Measurements from ENCODE around the gene SLC27A4. TPM values are rescaled to one million over a fixed set of nuclear protein-coding genes. Genes with fewer than 3 reads are reported as not detected.

SLC27A4 gene
- total and polyA plus RNA-seq, 2 of the 13 experiments (the other 11 are each of a cell fraction or from before 2014, with no cell fraction given), result 10.6 to 18.8 TPM

GRCh38 chr9:128322404-128323211 lies 17.7 kb upstream of the SLC27A4 start, which contains the start of the genes COQ4 and TRUB2 (continued):
- TF ChIP-seq ATF7 (IDR thresholded peaks at IDR 0.05) (no peak), ATF7 (CRISPR knock-in tag; IDR thresholded peaks at IDR 0.05) (no peak; the same call in 1 of the 2 replicates), KLF12 (CRISPR knock-in tag; IDR thresholded peaks at IDR 0.05; ENCODE audit: borderline replicate concordance) (peak; percentile 75), MTF1 (CRISPR knock-in tag; IDR thresholded peaks at IDR 0.05) (no peak), SSRP1 (CRISPR knock-in tag; IDR thresholded peaks at IDR 0.05) (no peak; the same call in 1 of the 2 replicates), FOXJ3 (CRISPR knock-in tag; IDR thresholded peaks at IDR 0.05; ENCODE audit: borderline replicate concordance) (peak; percentile 77; the same call in 1 of the 2 replicates), ZFP41 (CRISPR knock-in tag; IDR thresholded peaks at IDR 0.05; ENCODE audit: borderline replicate concordance) (peak; percentile 80; the same call in 1 of the 2 replicates), EP300 (IDR thresholded peaks at IDR 0.05; ENCODE audit: low read depth in 2 of 2, low read length in 2 of 2) (peak in 1 of 2 experiments; percentile 12; a peak in 1 of 4 replicates), EP300 (CRISPR knock-in tag; IDR thresholded peaks at IDR 0.05; ENCODE audit: borderline replicate concordance) (no peak), DNMT3B (CRISPR knock-in tag; conservative IDR thresholded peaks at IDR 0.05) (peak; percentile 57; the same call in 1 of the 2 replicates), ZBTB1 (CRISPR knock-in tag; IDR thresholded peaks at IDR 0.05; ENCODE audit: borderline replicate concordance) (no peak), SYNCRIP (IDR thresholded peaks at IDR 0.05; ENCODE audit: insufficient read depth, low read depth, low read length) (no peak), ZNF432 (CRISPR knock-in tag; IDR thresholded peaks at IDR 0.05; ENCODE audit: borderline replicate concordance) (no peak), ASH2L (IDR thresholded peaks at IDR 0.05; ENCODE audit: insufficient read length, low read depth, low read length) (peak; percentile 97), ZNF234 (CRISPR knock-in tag; conservative IDR thresholded peaks at IDR 0.05) (no peak), ZFP82 (CRISPR knock-in tag; IDR thresholded peaks at IDR 0.05; ENCODE audit: borderline replicate concordance) (no peak; the same call in 1 of the 2 replicates), ZHX2 (IDR thresholded peaks at IDR 0.05; ENCODE audit: low read depth) (peak; percentile 93), ZHX2 (CRISPR knock-in tag; IDR thresholded peaks at IDR 0.05; ENCODE audit: borderline replicate concordance) (no peak; the same call in none of the 2 replicates), MYPOP (CRISPR knock-in tag; IDR thresholded peaks at IDR 0.05) (peak; percentile 82; the same call in 1 of the 2 replicates), AKAP8 (CRISPR knock-in tag; IDR thresholded peaks at IDR 0.05) (peak; percentile 82; the same call in 1 of the 2 replicates), CBX2 (IDR thresholded peaks at IDR 0.05; ENCODE audit: low read depth, low read length) (no peak), CBX2 (CRISPR knock-in tag; IDR thresholded peaks at IDR 0.05; ENCODE audit: low read depth) (no peak), ATF1 (CRISPR knock-in tag; IDR thresholded peaks at IDR 0.05) (peak; percentile 79), KLF9 (CRISPR knock-in tag; IDR thresholded peaks at IDR 0.05; ENCODE audit: low read depth) (no peak), ZNF547 (CRISPR knock-in tag; IDR thresholded peaks at IDR 0.05) (peak; percentile 69; the same call in 1 of the 2 replicates)
